Spleen (tissue), 11 donors: Measurements from ENCODE around the gene PACS1. TPM values are rescaled to one million over a fixed set of nuclear protein-coding genes. Genes with fewer than 3 reads are reported as not detected.

Experiments
- DNase-seq: peaks from one replicate; pipeline ENCODE4 v3.0.0-alpha.2; 2020
- H3K27ac ChIP-seq, 8 donors: fragments of 200-600 bp; sonication (generic) in 7 of 8; 1 replicate in 4 of 8; 2 replicates in 4 of 8; pipeline versions ENCODE4 v1.5.0 to v1.8.0; 2016 to 2021; ENCODE audit warnings: inconsistent platforms in 4 of 8, mild to moderate bottlenecking in 4 of 8, moderate library complexity in 1 of 8
- H3K27me3 ChIP-seq, 7 donors: fragments of 200-600 bp; sonication (generic) in 6 of 7; replicated peaks in 1 of 7; 1 replicate in 4 of 7; 2 replicates in 3 of 7; pipeline versions ENCODE4 v1.5.0 to v1.8.0; 2016 to 2021; ENCODE audit warnings: inconsistent platforms in 3 of 7, mild to moderate bottlenecking in 1 of 7
- H3K36me3 ChIP-seq, 6 donors: fragments of 200-600 bp; sonication (generic) in 5 of 6; 1 replicate in 4 of 6; 2 replicates in 2 of 6; pipeline versions ENCODE4 v1.5.0 to v1.8.0; 2016 to 2021; ENCODE audit warnings: inconsistent platforms in 2 of 6
- H3K4me1 ChIP-seq, 6 donors: fragments of 200-600 bp; sonication (generic) in 5 of 6; 1 replicate in 3 of 6; 2 replicates in 3 of 6; pipeline versions ENCODE4 v1.5.0 to v1.8.0; 2016 to 2021; ENCODE audit warnings: inconsistent platforms in 3 of 6
- H3K4me3 ChIP-seq, 8 donors: fragments of 200-600 bp; sonication (generic) in 7 of 8; 1 replicate in 4 of 8; 2 replicates in 4 of 8; pipeline versions ENCODE4 v1.5.0 to v1.8.0; 2016 to 2021; ENCODE audit warnings: inconsistent platforms in 4 of 8, mild to moderate bottlenecking in 4 of 8, moderate library complexity in 2 of 8
- H3K9me3 ChIP-seq, 8 donors: fragments of 200-600 bp; sonication (generic) in 7 of 8; 1 replicate in 4 of 8; 2 replicates in 4 of 8; pipeline versions ENCODE4 v1.5.0 to v1.8.0; 2016 to 2021; ENCODE audit warnings: inconsistent platforms in 4 of 8
- CTCF ChIP-seq, 11 experiments: fragments of 200-600 bp in 7 of 11; fragments of 450-650 bp in 4 of 11; sonication (generic) in 4 of 11; IDR thresholded peaks in 8 of 11; conservative IDR thresholded peaks in 3 of 11; 1 replicate in 7 of 11; 2 replicates in 4 of 11; pipeline versions ENCODE4 v1.4.0 to v1.8.0; 2016 to 2021; ENCODE audit warnings: antibody characterized with exemption in 11 of 11, inconsistent platforms in 4 of 11, mild to moderate bottlenecking in 1 of 11
- POLR2A ChIP-seq, 3 donors: fragments of 450-650 bp; IDR thresholded peaks; one replicate each; pipeline ENCODE4 v1.5.1; 2017; ENCODE audit warnings: antibody characterized with exemption in 3 of 3, mild to moderate bottlenecking in 1 of 3
- POLR2AphosphoS5 ChIP-seq, 3 donors: sonication (generic); formaldehyde crosslinking; IDR thresholded peaks; one replicate each; pipeline ENCODE4 v1.5.1; 2017; ENCODE audit warnings: antibody characterized with exemption in 3 of 3
- WGBS, 5 donors: extraction: QIAGEN DNeasy Blood & Tissue Kit in 3 of 5; methylation state at CpG; one replicate each; pipeline versions ENCODE4 v1.1.5 to v1.1.7; 2013 to 2018; 5-methylcytosine and 5-hydroxymethylcytosine counted together
- intact Hi-C: fragments of 100-400 bp; cut with DNase I; formaldehyde crosslinking; loops from one replicate; pipeline ENCODE4 v1.15.0; 2023; ENCODE audit warnings: low total_unique reads
- polyA plus RNA-seq, 3 donors: library from polyadenylated mRNA; stranded (reverse); fragments of 200-250 nt; gene quantifications; one replicate each; pipeline ENCODE4 v1.2.1, GENCODE V29; 2013
- total RNA-seq, 7 donors: library from RNA; depleted of rRNA in 3 of 7; stranded (reverse); fragments of >200 nt in 3 of 7; fragmentation: NEBNext Ultra II Directional in 4 of 7; extraction: Animal tissue kit (Norgen Biotek cat#: 25700) in 4 of 7; gene quantifications; one replicate each; pipeline versions ENCODE4 v1.1.0 to v1.2.1, GENCODE V29; 2016 to 2021
- donor health status: healthy with polysubstance abuse.
- donor health status: DM: no; HTN: no; CAD: no; lungs with moderate emphysema.
- donor health status: DM: no; HTN: no; CAD: no.
- donor health status: Bipolar disorder and iron deficiency.
- donor health status: healthy.
- donor health status: DM: no; HTN: no; CAD: no.
- donor health status: DM: yes; HTN: yes; CAD: no.

PACS1 gene
- total and polyA plus RNA-seq, 10 donors = 20.6 to 126 (median 98.8) TPM

DNA sequence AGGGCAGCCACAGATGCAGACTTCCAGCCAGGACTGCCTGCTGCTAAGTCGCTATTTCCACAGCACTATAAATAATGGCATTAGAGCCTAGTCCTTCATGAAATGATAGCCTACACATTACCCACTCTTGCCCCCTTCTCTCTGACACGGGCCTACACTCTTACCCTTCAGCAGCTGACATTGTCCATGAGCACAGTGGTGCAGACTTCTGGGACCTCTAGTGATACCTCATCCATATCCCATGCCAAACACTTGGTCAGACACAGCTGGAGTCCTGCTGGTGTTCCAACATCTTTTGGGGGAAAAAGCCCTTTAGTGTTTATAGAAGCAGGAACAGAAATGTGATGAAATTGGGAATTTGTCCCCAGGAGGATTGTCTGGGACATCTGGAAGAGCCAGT lies 155.0 kb downstream of the PACS1 start:
- Histone ChIP-seq H3K9me3 (no peaks in the 10 kb centered on the region), H3K36me3 (peaks cover 0 to 86% (median 46%) of the 10 kb centered on the region in 6 donors), H3K4me1 (peaks cover 0 to 17% (median 12%) of the 10 kb centered on the region in 6 donors), H3K27me3 (no peaks in the 10 kb centered on the region), H3K4me3 (no peak overlapping the region), H3K27ac (no peak overlapping the region)
- intact Hi-C loops = no loop called here
- TF ChIP-seq CTCF (IDR thresholded peaks at IDR 0.05 in 8 of 11, conservative IDR thresholded peaks at IDR 0.05 in 3 of 11) = no peak
- TF ChIP-seq POLR2AphosphoS5 (IDR thresholded peaks at IDR 0.05) = no peak
- TF ChIP-seq POLR2A (IDR thresholded peaks at IDR 0.05) = no peak
- peak; percentile 25 for DNase-seq
- 86 to 96% (median 91%) methylated on average over 2 of the region's 2 CpGs for WGBS, 5 donors

DNA sequence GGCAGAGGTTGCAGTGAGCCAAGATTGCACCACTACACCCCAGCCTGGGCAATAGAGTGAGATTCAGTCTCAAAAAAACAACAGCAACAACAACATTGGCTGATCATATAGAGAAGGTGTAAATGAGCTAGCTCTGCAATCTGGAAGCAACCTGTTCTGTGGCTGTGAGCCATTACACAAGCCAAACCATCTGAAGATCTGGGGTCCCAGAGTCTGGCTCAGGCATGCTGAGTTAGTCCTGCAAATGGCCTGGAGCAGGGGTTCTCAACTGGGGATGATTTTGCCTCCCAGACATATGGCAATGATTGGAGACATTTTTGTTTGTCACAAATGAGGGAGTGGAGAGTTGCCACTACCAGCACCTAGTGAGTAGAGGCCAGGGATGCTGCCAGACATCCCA lies 156.0 kb downstream of the PACS1 start:
- Histone ChIP-seq H3K27ac (no peak overlapping the region), H3K27me3 (no peaks in the 10 kb centered on the region), H3K4me1 (peaks cover 0 to 17% (median 12%) of the 10 kb centered on the region in 6 donors), H3K36me3 (peaks cover 3 to 86% (median 46%) of the 10 kb centered on the region in 6 donors), H3K9me3 (no peaks in the 10 kb centered on the region), H3K4me3 (no peak overlapping the region)
- DNase-seq = peak; percentile 6
- intact Hi-C loops = no loop called here
- TF ChIP-seq POLR2A (IDR thresholded peaks at IDR 0.05) = no peak
- TF ChIP-seq POLR2AphosphoS5 (IDR thresholded peaks at IDR 0.05) = no peak
- no peak for TF ChIP-seq CTCF (IDR thresholded peaks at IDR 0.05 in 8 of 11, conservative IDR thresholded peaks at IDR 0.05 in 3 of 11)

GRCh38 chr11:66227700-66228099 lies 157.6 kb downstream of the PACS1 start:
- Histone ChIP-seq H3K4me3 (no peak overlapping the region), H3K9me3 (no peaks in the 10 kb centered on the region), H3K4me1 (peaks cover 0 to 6% (median 4%) of the 10 kb centered on the region in 6 donors), H3K27me3 (no peaks in the 10 kb centered on the region), H3K36me3 (peaks cover 4 to 88% (median 60%) of the 10 kb centered on the region in 6 donors), H3K27ac (no peak overlapping the region)
- 91 to 98% (median 93%) methylated on average over 5 of the region's 5 CpGs for WGBS, 5 donors
- no peak for DNase-seq
- no peak for TF ChIP-seq CTCF (IDR thresholded peaks at IDR 0.05 in 8 of 11, conservative IDR thresholded peaks at IDR 0.05 in 3 of 11)
- TF ChIP-seq POLR2A (IDR thresholded peaks at IDR 0.05) = no peak
- intact Hi-C loops = no loop called here

- 85 to 93% (median 91%) methylated on average over 6 of the region's 6 CpGs for WGBS, 5 donors
- Histone ChIP-seq H3K27me3 (no peaks in the 10 kb centered on the region), H3K4me1 (no peaks in the 10 kb centered on the region), H3K4me3 (no peak overlapping the region), H3K27ac (no peak overlapping the region), H3K36me3 (peaks cover 8 to 96% (median 68%) of the 10 kb centered on the region in 6 donors), H3K9me3 (no peaks in the 10 kb centered on the region)
- TF ChIP-seq CTCF (IDR thresholded peaks at IDR 0.05 in 8 of 11, conservative IDR thresholded peaks at IDR 0.05 in 3 of 11) = no peak
- TF ChIP-seq POLR2AphosphoS5 (IDR thresholded peaks at IDR 0.05) = no peak
- no peak for TF ChIP-seq POLR2A (IDR thresholded peaks at IDR 0.05)
- intact Hi-C loops = no loop called here
- no peak for DNase-seq
Measured at GRCh38 chr11:66228521-66228920, 158.4 kb downstream of the PACS1 start.
